ENCODE measurements around the gene PCYT2. TPM values are rescaled to one million over a fixed set of nuclear protein-coding genes. Genes with fewer than 3 reads are reported as not detected.

The PCYT2 gene
- polyA plus RNA-seq, 1 experiment, result 44.2 TPM

- Histone ChIP-seq H3K36me3 (ENCODE audit: control insufficient read depth, insufficient read depth, low read length) (peaks cover 20% of the 10 kb centered on the region), H3K4me3 (ENCODE audit: low read depth, low read length) (no peak overlapping the region), H3K27me3 (ENCODE audit: control insufficient read depth, insufficient read depth, low read length) (no peaks in the 10 kb centered on the region)
- no peak for TF ChIP-seq CTCF (IDR thresholded peaks at IDR 0.05; ENCODE audit: insufficient read depth, low read depth, low read length)
- DNase-seq (ENCODE audit: low read depth), result no peak
- CTCF ChIA-PET, result no interaction called here
- POLR2A ChIA-PET, result no interaction called here
These were observed 20.5 kb upstream of the PCYT2 start for GRCh38 chr17:81931557-81932332.

- DNase-seq (ENCODE audit: low read depth), result no peak
- TF ChIP-seq CTCF (IDR thresholded peaks at IDR 0.05; ENCODE audit: insufficient read depth, low read depth, low read length), result no peak
- ChIA-PET POLR2A (no interaction called here), CTCF (no interaction called here)
- Histone ChIP-seq H3K4me3 (ENCODE audit: low read depth, low read length) (no peak overlapping the region), H3K27me3 (ENCODE audit: control insufficient read depth, insufficient read depth, low read length) (no peaks in the 10 kb centered on the region), H3K36me3 (ENCODE audit: control insufficient read depth, insufficient read depth, low read length) (peaks cover 20% of the 10 kb centered on the region)
These were observed 20.0 kb upstream of the PCYT2 start for GRCh38 chr17:81931189-81931556.

GRCh38 chr17:81930142-81931125 is 19.2 kb upstream of the PCYT2 start:
- no peaks in the 10 kb centered on the region for H3K27me3 ChIP-seq (ENCODE audit: control insufficient read depth, insufficient read depth, low read length)
- TF ChIP-seq CTCF (IDR thresholded peaks at IDR 0.05; ENCODE audit: insufficient read depth, low read depth, low read length), result no peak
- ChIA-PET CTCF (no interaction called here), POLR2A (interaction anchor here (0.5 kb wide), 1 partner anchor 126 kb away, joined by 5 read pairs; no protein-coding TSS in a partner anchor)
- no peak for DNase-seq (ENCODE audit: low read depth)
- no peak overlapping the region for H3K4me3 ChIP-seq (ENCODE audit: low read depth, low read length)
- H3K36me3 ChIP-seq (ENCODE audit: control insufficient read depth, insufficient read depth, low read length), result peaks cover 20% of the 10 kb centered on the region

GRCh38 chr17:81929253-81930141 is 18.3 kb upstream of the PCYT2 start:
- TF ChIP-seq CTCF (IDR thresholded peaks at IDR 0.05; ENCODE audit: insufficient read depth, low read depth, low read length), result no peak
- no peak overlapping the region for H3K4me3 ChIP-seq (ENCODE audit: low read depth, low read length)
- peaks cover 12% of the 10 kb centered on the region for H3K36me3 ChIP-seq (ENCODE audit: control insufficient read depth, insufficient read depth, low read length)
- POLR2A ChIA-PET, result no interaction called here
- no peaks in the 10 kb centered on the region for H3K27me3 ChIP-seq (ENCODE audit: control insufficient read depth, insufficient read depth, low read length)
- CTCF ChIA-PET, result interaction anchor here (0.6 to 1.5 kb wide), 3 partner anchors 9 to 30 kb away, joined by 4 to 5 read pairs (median 4); no protein-coding TSS in a partner anchor
- no peak for DNase-seq (ENCODE audit: low read depth)

All from BJ (cell line).